GM23338 (cell line): ENCODE measurements around the gene FAM222A. TPM values are rescaled to one million over a fixed set of nuclear protein-coding genes. Genes with fewer than 3 reads are reported as not detected.

Source experiments
- ATAC-seq: fragments of 200-7000 bp; cut with Tn5 transposase; 3 replicates; pipeline ENCODE4 v1.9.1; 2020
- DNase-seq: peaks from one replicate; pipeline ENCODE4 v3.0.0-alpha.2; 2015; ENCODE audit warnings: low spot score
- H2AFZ ChIP-seq: fragments of 200-600 bp; sonication (generic); 2 replicates; pipeline ENCODE4 v1.8.0; 2016; ENCODE audit warnings: antibody characterized with exemption, mild to moderate bottlenecking, moderate library complexity
- H3F3A ChIP-seq: fragments of 200-600 bp; sonication (generic); replicated peaks from 2 replicates; pipeline ENCODE4 v1.8.0; 2017; ENCODE audit warnings: antibody characterized with exemption, mixed run types, low read depth
- H3K27ac ChIP-seq: fragments of 200-600 bp; sonication (generic); 2 replicates; pipeline ENCODE4 v1.6.1; 2016; ENCODE audit warnings: low read depth
- H3K27me3 ChIP-seq: fragments of 200-600 bp; sonication (generic); 2 replicates; pipeline ENCODE4 v1.8.0; 2016; ENCODE audit warnings: mild to moderate bottlenecking, mixed run types, moderate library complexity; ENCODE audit not compliant: insufficient read depth
- H3K36me3 ChIP-seq: fragments of 200-600 bp; sonication (generic); 2 replicates; pipeline ENCODE4 v1.8.0; 2016; ENCODE audit warnings: mild to moderate bottlenecking; ENCODE audit not compliant: insufficient read depth
- H3K4me1 ChIP-seq: fragments of 200-600 bp; sonication (generic); 2 replicates; pipeline ENCODE4 v1.8.0; 2016; ENCODE audit warnings: mild to moderate bottlenecking, moderate library complexity; ENCODE audit not compliant: insufficient read depth
- H3K4me2 ChIP-seq: fragments of 200-600 bp; sonication (generic); 2 replicates; pipeline ENCODE4 v1.7.1; 2017; ENCODE audit warnings: mixed run types
- H3K4me3 ChIP-seq: fragments of 200-600 bp; sonication (generic); 2 replicates; pipeline ENCODE4 v1.6.1; 2016; ENCODE audit warnings: mixed run types
- H3K79me2 ChIP-seq: fragments of 200-600 bp; sonication (generic); replicated peaks from 2 replicates; pipeline ENCODE4 v1.8.0; 2017; ENCODE audit warnings: mild to moderate bottlenecking; ENCODE audit not compliant: insufficient read depth
- H3K9me2 ChIP-seq: fragments of 200-600 bp; sonication (generic); 2 replicates; pipeline ENCODE4 v1.8.0; 2017; ENCODE audit not compliant: insufficient read depth
- H4K20me1 ChIP-seq: fragments of 200-600 bp; sonication (generic); replicated peaks from 2 replicates; pipeline ENCODE4 v1.8.0; 2017; ENCODE audit warnings: mild to moderate bottlenecking; ENCODE audit not compliant: insufficient read depth
- H3K27ac Mint-ChIP-seq: 2 replicates; pipeline ENCODE4 v1.8.0; 2020; ENCODE audit warnings: inconsistent platforms, mild to moderate bottlenecking, moderate library complexity, mixed read lengths
- H3K27me3 Mint-ChIP-seq: 3 replicates; pipeline ENCODE4 v1.8.0; 2022; ENCODE audit warnings: low read depth, mild to moderate bottlenecking, moderate library complexity, mixed read lengths, inconsistent platforms; ENCODE audit not compliant: insufficient read depth, poor library complexity
- H3K36me3 Mint-ChIP-seq: 3 replicates; pipeline ENCODE4 v1.8.0; 2021; ENCODE audit warnings: low read depth, mild to moderate bottlenecking, inconsistent platforms, moderate library complexity, mixed read lengths
- H3K4me1 Mint-ChIP-seq: 3 replicates; pipeline ENCODE4 v1.8.0; 2020; ENCODE audit warnings: mild to moderate bottlenecking, inconsistent platforms, mixed read lengths
- H3K4me3 Mint-ChIP-seq: 3 replicates; pipeline ENCODE4 v1.8.0; 2021; ENCODE audit warnings: moderate library complexity, mild to moderate bottlenecking, inconsistent platforms, mixed read lengths
- H3K9me3 Mint-ChIP-seq: 3 replicates; pipeline ENCODE4 v1.8.0; 2020; ENCODE audit warnings: moderate library complexity, mild to moderate bottlenecking, inconsistent platforms, mixed read lengths
- CREB1 ChIP-seq: fragments of 250-450 bp; sonication (Bioruptor Pico); IDR thresholded peaks from 2 replicates; pipeline ENCODE4 v1.5.0; 2020; ENCODE audit warnings: low read depth, mild to moderate bottlenecking, moderate library complexity
- EZH2 ChIP-seq: fragments of 200-600 bp; sonication (generic); IDR thresholded peaks from one replicate; pipeline ENCODE4 v1.8.0; 2017; ENCODE audit warnings: antibody characterized with exemption, mild to moderate bottlenecking, low read depth; ENCODE audit not compliant: unreplicated experiment
- EZH2phosphoT487 ChIP-seq: fragments of 200-600 bp; sonication (generic); IDR thresholded peaks from one replicate; pipeline ENCODE4 v1.8.1; 2018; ENCODE audit warnings: antibody characterized with exemption; ENCODE audit not compliant: unreplicated experiment
- JUNB ChIP-seq: IDR thresholded peaks from one replicate; pipeline ENCODE4 v1.6.1; 2016; ENCODE audit warnings: antibody characterized with exemption; ENCODE audit not compliant: unreplicated experiment
- POLR2AphosphoS5 ChIP-seq: IDR thresholded peaks from 2 replicates; pipeline ENCODE4 v1.6.1; 2016; ENCODE audit warnings: antibody characterized with exemption, low read depth
- STAT1 ChIP-seq: IDR thresholded peaks from one replicate; pipeline ENCODE4 v1.6.1; 2016; ENCODE audit warnings: antibody characterized with exemption; ENCODE audit not compliant: unreplicated experiment
- ZNF114 ChIP-seq: fragments of 250-450 bp; sonication (Bioruptor Pico); IDR thresholded peaks from 2 replicates; pipeline ENCODE4 v1.5.0; 2020; ENCODE audit warnings: mild to moderate bottlenecking, moderate library complexity
- polyA plus RNA-seq: library from polyadenylated mRNA; unstranded; fragments of >200 nt; fragmentation: Nextera tagmentation; extraction: Ambion mirVana; gene quantifications from 2 replicates; pipeline ENCODE4 v1.2.1, GENCODE V29; 2016
- total RNA-seq: library from RNA; depleted of rRNA; stranded (reverse); fragments of >200 nt; shearing (Covaris generic); gene quantifications from 2 replicates; pipeline ENCODE4 v1.2.3, GENCODE V29; 2014
- TF ChIP-seq, protein P1 (sequence below): IDR thresholded peaks from 2 replicates; pipeline ENCODE4 v1.6.1; 2016; ENCODE audit warnings: antibody characterized with exemption
- TF ChIP-seq, protein P2 (sequence below), 2 experiments: fragments of 200-600 bp in 1 of 2; sonication (generic) in 1 of 2; conservative IDR thresholded peaks; 2 replicates each; pipeline versions ENCODE4 v1.5.1 to v1.6.1; 2016 to 2017; ENCODE audit warnings: antibody characterized with exemption in 2 of 2, low read depth in 2 of 2, mild to moderate bottlenecking in 2 of 2, moderate library complexity in 1 of 2
- TF ChIP-seq, protein P3 (sequence below): IDR thresholded peaks from one replicate; pipeline ENCODE4 v1.6.1; 2018; ENCODE audit warnings: antibody characterized with exemption; ENCODE audit not compliant: unreplicated experiment
- TF ChIP-seq, protein P4 (sequence below): fragments of 250-450 bp; sonication (Bioruptor Pico); IDR thresholded peaks from 2 replicates; pipeline ENCODE4 v1.5.0; 2020; ENCODE audit warnings: mild to moderate bottlenecking, moderate library complexity

The FAM222A gene
- total and polyA plus RNA-seq, 2 experiments from 2014 or later = 0.78 to 2.1 TPM

DNA sequence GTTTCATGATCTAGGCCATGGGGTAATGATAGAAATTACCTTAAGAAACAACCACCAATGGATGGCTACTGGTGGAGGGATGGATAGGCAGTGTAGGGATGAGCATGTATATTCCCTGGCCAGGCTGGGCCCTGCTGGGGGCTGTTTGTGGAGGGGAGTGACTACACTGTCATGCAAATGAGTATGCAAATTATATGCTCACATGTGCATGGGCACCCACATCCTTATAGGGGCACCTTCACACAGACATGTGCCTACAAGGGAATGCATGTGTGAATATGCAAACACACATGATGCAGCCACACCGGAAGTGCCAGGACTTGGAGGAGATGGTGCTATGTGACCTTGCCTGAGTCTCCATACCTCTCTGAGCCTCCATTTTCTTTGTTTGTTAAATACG lies 39.7 kb upstream of the FAM222A start (continued):
- TF ChIP-seq, protein P1, sequence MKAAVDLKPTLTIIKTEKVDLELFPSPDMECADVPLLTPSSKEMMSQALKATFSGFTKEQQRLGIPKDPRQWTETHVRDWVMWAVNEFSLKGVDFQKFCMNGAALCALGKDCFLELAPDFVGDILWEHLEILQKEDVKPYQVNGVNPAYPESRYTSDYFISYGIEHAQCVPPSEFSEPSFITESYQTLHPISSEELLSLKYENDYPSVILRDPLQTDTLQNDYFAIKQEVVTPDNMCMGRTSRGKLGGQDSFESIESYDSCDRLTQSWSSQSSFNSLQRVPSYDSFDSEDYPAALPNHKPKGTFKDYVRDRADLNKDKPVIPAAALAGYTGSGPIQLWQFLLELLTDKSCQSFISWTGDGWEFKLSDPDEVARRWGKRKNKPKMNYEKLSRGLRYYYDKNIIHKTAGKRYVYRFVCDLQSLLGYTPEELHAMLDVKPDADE = no peak
- no peak for TF ChIP-seq EZH2phosphoT487
- no peak for TF ChIP-seq JUNB
- TF ChIP-seq STAT1 = no peak
- no peak for TF ChIP-seq CREB1 (CRISPR knock-in tag)
- TF ChIP-seq POLR2AphosphoS5 = no peak
- TF ChIP-seq, protein P2, sequence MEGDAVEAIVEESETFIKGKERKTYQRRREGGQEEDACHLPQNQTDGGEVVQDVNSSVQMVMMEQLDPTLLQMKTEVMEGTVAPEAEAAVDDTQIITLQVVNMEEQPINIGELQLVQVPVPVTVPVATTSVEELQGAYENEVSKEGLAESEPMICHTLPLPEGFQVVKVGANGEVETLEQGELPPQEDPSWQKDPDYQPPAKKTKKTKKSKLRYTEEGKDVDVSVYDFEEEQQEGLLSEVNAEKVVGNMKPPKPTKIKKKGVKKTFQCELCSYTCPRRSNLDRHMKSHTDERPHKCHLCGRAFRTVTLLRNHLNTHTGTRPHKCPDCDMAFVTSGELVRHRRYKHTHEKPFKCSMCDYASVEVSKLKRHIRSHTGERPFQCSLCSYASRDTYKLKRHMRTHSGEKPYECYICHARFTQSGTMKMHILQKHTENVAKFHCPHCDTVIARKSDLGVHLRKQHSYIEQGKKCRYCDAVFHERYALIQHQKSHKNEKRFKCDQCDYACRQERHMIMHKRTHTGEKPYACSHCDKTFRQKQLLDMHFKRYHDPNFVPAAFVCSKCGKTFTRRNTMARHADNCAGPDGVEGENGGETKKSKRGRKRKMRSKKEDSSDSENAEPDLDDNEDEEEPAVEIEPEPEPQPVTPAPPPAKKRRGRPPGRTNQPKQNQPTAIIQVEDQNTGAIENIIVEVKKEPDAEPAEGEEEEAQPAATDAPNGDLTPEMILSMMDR (conservative IDR thresholded peaks at IDR 0.05; ENCODE audit: low read depth in 2 of 2) = no peak
- TF ChIP-seq EZH2 = no peak
- no peak for TF ChIP-seq ZNF114 (CRISPR knock-in tag)

DNA sequence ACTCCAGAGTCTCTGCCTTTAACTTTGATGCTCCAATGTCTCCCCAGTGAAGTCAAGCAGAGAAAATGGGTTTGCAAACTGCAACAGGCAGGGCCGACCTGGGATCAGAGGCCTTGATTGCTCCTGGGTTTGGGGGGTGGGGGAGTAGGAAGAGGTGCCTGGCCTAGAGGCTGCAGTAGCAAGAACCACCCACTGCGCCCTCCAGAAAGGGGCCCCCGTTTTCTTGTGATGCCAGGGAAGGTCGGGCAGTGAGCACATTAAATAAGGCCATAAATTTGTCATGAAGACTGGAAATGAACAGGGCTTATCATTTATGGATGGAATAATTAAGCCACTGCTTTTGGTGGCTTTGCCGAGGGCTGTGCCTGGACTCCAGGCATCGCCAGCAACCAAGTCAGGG lies 38.2 kb upstream of the FAM222A start:
- Mint-ChIP-seq H3K27ac (no peak overlapping the region), H3K4me3 (no peak overlapping the region), H3K27me3 (peaks cover 10% of the 10 kb centered on the region), H3K4me1 (peaks cover 16% of the 10 kb centered on the region), H3K36me3 (no peaks in the 10 kb centered on the region), H3K9me3 (no peaks in the 10 kb centered on the region)
- ATAC-seq (no peak), DNase-seq (no peak)
- H3F3A ChIP-seq = no peaks in the 10 kb centered on the region
- no peak overlapping the region for H2AFZ ChIP-seq
- no peak overlapping the region for H3K4me3 ChIP-seq
- H3K36me3 ChIP-seq = no peaks in the 10 kb centered on the region
- no peaks in the 10 kb centered on the region for H3K79me2 ChIP-seq
- H3K27me3 ChIP-seq = no peaks in the 10 kb centered on the region
- no peak overlapping the region for H3K27ac ChIP-seq
- H3K9me2 ChIP-seq = no peaks in the 10 kb centered on the region
- no peaks in the 10 kb centered on the region; the same call in 1 of the 2 replicates for H4K20me1 ChIP-seq
- H3K4me1 ChIP-seq = 0 out of 2 replicates have a peak, but pooled peaks cover 11% of the 10 kb centered on the region
- no peak overlapping the region for H3K4me2 ChIP-seq
- TF ChIP-seq, protein P3, sequence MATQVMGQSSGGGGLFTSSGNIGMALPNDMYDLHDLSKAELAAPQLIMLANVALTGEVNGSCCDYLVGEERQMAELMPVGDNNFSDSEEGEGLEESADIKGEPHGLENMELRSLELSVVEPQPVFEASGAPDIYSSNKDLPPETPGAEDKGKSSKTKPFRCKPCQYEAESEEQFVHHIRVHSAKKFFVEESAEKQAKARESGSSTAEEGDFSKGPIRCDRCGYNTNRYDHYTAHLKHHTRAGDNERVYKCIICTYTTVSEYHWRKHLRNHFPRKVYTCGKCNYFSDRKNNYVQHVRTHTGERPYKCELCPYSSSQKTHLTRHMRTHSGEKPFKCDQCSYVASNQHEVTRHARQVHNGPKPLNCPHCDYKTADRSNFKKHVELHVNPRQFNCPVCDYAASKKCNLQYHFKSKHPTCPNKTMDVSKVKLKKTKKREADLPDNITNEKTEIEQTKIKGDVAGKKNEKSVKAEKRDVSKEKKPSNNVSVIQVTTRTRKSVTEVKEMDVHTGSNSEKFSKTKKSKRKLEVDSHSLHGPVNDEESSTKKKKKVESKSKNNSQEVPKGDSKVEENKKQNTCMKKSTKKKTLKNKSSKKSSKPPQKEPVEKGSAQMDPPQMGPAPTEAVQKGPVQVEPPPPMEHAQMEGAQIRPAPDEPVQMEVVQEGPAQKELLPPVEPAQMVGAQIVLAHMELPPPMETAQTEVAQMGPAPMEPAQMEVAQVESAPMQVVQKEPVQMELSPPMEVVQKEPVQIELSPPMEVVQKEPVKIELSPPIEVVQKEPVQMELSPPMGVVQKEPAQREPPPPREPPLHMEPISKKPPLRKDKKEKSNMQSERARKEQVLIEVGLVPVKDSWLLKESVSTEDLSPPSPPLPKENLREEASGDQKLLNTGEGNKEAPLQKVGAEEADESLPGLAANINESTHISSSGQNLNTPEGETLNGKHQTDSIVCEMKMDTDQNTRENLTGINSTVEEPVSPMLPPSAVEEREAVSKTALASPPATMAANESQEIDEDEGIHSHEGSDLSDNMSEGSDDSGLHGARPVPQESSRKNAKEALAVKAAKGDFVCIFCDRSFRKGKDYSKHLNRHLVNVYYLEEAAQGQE = no peak
- TF ChIP-seq EZH2 (no peak), EZH2phosphoT487 (no peak), POLR2AphosphoS5 (no peak), CREB1 (CRISPR knock-in tag) (no peak)
- TF ChIP-seq, protein P4, sequence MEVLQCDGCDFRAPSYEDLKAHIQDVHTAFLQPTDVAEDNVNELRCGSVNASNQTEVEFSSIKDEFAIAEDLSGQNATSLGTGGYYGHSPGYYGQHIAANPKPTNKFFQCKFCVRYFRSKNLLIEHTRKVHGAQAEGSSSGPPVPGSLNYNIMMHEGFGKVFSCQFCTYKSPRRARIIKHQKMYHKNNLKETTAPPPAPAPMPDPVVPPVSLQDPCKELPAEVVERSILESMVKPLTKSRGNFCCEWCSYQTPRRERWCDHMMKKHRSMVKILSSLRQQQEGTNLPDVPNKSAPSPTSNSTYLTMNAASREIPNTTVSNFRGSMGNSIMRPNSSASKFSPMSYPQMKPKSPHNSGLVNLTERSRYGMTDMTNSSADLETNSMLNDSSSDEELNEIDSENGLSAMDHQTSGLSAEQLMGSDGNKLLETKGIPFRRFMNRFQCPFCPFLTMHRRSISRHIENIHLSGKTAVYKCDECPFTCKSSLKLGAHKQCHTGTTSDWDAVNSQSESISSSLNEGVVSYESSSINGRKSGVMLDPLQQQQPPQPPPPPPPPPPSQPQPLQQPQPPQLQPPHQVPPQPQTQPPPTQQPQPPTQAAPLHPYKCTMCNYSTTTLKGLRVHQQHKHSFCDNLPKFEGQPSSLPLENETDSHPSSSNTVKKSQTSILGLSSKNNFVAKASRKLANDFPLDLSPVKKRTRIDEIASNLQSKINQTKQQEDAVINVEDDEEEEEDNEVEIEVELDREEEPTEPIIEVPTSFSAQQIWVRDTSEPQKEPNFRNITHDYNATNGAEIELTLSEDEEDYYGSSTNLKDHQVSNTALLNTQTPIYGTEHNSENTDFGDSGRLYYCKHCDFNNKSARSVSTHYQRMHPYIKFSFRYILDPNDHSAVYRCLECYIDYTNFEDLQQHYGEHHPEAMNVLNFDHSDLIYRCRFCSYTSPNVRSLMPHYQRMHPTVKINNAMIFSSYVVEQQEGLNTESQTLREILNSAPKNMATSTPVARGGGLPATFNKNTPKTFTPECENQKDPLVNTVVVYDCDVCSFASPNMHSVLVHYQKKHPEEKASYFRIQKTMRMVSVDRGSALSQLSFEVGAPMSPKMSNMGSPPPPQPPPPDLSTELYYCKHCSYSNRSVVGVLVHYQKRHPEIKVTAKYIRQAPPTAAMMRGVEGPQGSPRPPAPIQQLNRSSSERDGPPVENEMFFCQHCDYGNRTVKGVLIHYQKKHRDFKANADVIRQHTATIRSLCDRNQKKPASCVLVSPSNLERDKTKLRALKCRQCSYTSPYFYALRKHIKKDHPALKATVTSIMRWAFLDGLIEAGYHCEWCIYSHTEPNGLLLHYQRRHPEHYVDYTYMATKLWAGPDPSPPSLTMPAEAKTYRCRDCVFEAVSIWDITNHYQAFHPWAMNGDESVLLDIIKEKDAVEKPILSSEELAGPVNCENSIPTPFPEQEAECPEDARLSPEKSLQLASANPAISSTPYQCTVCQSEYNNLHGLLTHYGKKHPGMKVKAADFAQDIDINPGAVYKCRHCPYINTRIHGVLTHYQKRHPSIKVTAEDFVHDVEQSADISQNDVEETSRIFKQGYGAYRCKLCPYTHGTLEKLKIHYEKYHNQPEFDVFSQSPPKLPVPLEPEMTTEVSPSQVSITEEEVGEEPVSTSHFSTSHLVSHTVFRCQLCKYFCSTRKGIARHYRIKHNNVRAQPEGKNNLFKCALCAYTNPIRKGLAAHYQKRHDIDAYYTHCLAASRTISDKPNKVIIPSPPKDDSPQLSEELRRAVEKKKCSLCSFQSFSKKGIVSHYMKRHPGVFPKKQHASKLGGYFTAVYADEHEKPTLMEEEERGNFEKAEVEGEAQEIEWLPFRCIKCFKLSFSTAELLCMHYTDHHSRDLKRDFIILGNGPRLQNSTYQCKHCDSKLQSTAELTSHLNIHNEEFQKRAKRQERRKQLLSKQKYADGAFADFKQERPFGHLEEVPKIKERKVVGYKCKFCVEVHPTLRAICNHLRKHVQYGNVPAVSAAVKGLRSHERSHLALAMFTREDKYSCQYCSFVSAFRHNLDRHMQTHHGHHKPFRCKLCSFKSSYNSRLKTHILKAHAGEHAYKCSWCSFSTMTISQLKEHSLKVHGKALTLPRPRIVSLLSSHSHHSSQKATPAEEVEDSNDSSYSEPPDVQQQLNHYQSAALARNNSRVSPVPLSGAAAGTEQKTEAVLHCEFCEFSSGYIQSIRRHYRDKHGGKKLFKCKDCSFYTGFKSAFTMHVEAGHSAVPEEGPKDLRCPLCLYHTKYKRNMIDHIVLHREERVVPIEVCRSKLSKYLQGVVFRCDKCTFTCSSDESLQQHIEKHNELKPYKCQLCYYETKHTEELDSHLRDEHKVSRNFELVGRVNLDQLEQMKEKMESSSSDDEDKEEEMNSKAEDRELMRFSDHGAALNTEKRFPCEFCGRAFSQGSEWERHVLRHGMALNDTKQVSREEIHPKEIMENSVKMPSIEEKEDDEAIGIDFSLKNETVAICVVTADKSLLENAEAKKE (CRISPR knock-in tag) = no peak
